DND-41 (cell line): Measurements from ENCODE around the gene VPS11.

Experiments
- ATAC-seq: fragments of 200-7000 bp; cut with Tn5 transposase; 3 replicates; pipeline ENCODE4 v1.9.1; 2021; ENCODE audit warnings: low read depth; ENCODE audit not compliant: insufficient read depth
- DNase-seq: peaks from one replicate; pipeline ENCODE4 v3.0.0-alpha.2; 2020
- H2AFZ ChIP-seq: 2 replicates; pipeline ENCODE4 v1.6.0; 2012; ENCODE audit warnings: low read depth, low read length
- H3K27ac ChIP-seq: 2 replicates; pipeline ENCODE4 v1.5.1; 2012; ENCODE audit warnings: low read length, inconsistent platforms
- H3K27me3 ChIP-seq: fragments of 200-600 bp; sonication (generic); 2 replicates; pipeline ENCODE4 v1.6.0; 2012; ENCODE audit warnings: low read length, mild to moderate bottlenecking, inconsistent platforms; ENCODE audit not compliant: insufficient read depth, poor library complexity
- H3K36me3 ChIP-seq: 2 replicates; pipeline ENCODE4 v1.5.1; 2012; ENCODE audit warnings: low read length, inconsistent platforms; ENCODE audit not compliant: insufficient read depth
- H3K4me1 ChIP-seq: 2 replicates; pipeline ENCODE4 v1.5.1; 2012; ENCODE audit warnings: mild to moderate bottlenecking, low read length; ENCODE audit not compliant: insufficient read depth
- H3K4me2 ChIP-seq: 2 replicates; pipeline ENCODE4 v1.6.0; 2012; ENCODE audit warnings: mild to moderate bottlenecking, moderate library complexity, low read length, inconsistent platforms; ENCODE audit not compliant: insufficient read depth
- H3K4me3 ChIP-seq, 2 experiments: fragments of 200-600 bp in 1 of 2; shearing (Covaris generic) in 1 of 2; 2 replicates each; pipeline ENCODE4 v1.5.1; 2012 to 2016; ENCODE audit warnings: inconsistent platforms in 2 of 2, low read length in 2 of 2, mild to moderate bottlenecking in 2 of 2, low read depth in 1 of 2, moderate library complexity in 1 of 2
- H3K79me2 ChIP-seq: 2 replicates; pipeline ENCODE4 v1.6.0; 2012; ENCODE audit warnings: low read length, inconsistent platforms; ENCODE audit not compliant: insufficient read depth
- H3K9ac ChIP-seq: 2 replicates; pipeline ENCODE4 v1.6.0; 2012; ENCODE audit warnings: low read depth, mild to moderate bottlenecking, inconsistent platforms, low read length, moderate library complexity
- H3K9me3 ChIP-seq: 2 replicates; pipeline ENCODE4 v1.5.1; 2012; ENCODE audit warnings: low read length, moderate library complexity, mild to moderate bottlenecking, inconsistent platforms; ENCODE audit not compliant: insufficient read depth, severe bottlenecking
- H4K20me1 ChIP-seq: 2 replicates; pipeline ENCODE4 v1.6.0; 2012; ENCODE audit warnings: low read length; ENCODE audit not compliant: insufficient read depth
- CTCF ChIP-seq: IDR thresholded peaks from 2 replicates; pipeline ENCODE4 v1.5.1; 2012; ENCODE audit warnings: borderline replicate concordance, low read length, moderate library complexity, mild to moderate bottlenecking; ENCODE audit not compliant: poor library complexity, severe bottlenecking; ENCODE audit errors: extremely low read depth
- EZH2 ChIP-seq: IDR thresholded peaks from 3 replicates; pipeline ENCODE4 v1.6.1; 2012; ENCODE audit warnings: borderline replicate concordance, low read depth, mild to moderate bottlenecking, moderate library complexity, low read length, inconsistent platforms; ENCODE audit not compliant: severe bottlenecking

VPS11 gene

DNA sequence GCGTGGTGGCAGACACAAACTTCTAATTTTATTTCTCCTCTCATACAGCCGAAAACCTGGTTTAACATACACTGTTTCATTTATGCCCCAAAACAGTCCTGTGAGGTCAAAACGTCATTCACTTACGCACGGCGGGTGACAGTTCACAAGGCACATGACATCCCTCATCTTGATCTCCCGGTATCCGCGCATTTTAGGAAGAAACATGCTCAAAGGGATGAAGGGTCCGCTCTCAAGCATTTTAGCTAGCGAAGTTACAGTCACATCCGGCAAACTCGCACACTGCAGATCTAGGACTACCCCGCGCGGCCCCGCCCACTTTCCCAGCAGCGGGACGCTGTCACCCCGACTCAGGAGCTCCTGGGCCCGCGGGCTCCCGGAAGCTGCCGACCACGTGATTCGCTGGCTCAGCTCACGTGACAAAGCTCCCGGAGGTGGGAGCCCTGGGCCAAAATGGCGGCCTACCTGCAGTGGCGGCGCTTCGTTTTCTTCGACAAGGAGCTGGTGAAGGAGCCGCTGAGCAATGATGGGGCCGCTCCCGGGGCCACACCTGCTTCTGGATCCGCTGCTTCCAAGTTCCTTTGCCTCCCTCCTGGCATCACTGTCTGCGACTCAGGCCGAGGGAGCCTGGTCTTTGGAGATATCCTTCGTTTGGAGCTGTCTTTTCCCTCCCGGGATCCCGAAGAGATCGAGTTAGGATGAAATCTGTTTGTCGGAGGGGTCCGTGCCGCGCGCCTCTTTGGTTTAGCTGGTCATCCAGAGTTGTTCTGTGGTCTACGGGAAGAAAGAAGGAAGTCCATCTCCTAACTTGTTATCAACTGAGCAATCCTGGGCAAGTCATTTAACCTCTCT, at the start of gene VPS11:
VPS11 (plus strand) TSS at position 448 of the 852 bp plus-strand sequence; CDS start at position 454, 6 bp downstream.
- Histone ChIP-seq H3K27me3 (no peaks in the 10 kb centered on the region), H3K4me3 (peak within 1 kb of the TSS; percentile 84 to 92)

DNA sequence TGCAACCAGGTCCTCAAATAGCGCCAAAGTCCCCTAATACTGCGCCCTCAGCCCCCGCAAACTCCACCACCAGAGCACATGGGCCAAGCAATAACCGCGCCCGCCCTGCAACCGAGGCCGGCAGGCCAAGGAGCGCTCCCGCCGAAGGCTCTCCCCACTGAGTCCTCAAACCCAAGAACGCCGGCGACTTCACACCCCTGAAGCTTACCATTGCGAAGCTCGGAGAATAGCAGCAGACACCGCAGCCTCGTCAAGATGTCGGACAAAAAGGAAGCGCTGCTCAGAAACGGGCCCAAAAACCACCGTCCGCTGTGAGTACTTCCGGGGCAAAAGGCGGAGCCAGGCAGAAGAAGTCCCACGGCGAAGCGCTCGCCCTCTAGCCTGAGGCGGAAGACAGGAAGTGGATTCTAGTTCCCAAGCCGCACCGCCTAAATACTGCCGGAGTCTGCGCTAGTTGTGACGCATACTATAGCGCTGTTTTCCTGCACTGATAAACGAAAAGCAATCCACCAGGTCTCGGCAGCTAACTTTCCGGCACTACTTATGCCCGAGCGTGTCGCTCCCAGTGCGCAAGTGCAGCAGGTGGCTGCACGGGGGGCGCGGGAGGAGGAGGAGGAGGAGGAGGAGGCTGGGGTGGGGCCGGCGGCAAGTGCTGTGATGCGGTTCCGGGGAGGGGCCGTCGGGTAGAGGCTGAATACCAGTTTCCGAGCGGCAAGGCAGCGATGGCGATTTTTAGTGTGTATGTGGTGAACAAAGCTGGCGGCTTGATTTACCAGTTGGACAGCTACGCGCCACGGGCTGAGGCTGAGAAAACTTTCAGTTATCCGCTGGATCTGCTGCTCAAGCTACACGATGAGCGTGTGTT, 49.3 kb upstream of the VPS11 start, which contains the start of the genes RPS25 and TRAPPC4:
RPS25 (minus strand) TSS at position 270 of the 865 bp plus-strand sequence; CDS start at position 211, 59 bp downstream.
TRAPPC4 (plus strand) TSS at position 693 of the 865 bp plus-strand sequence; CDS start at position 723, 30 bp downstream.
- Histone ChIP-seq H3K27me3 (no peaks in the 10 kb centered on the region), H3K4me2 (peak within 1 kb of the TSS; percentile 86), H3K4me3 (peak within 1 kb of the TSS; percentile 94 to 97), H3K27ac (peak within 1 kb of the TSS; percentile 94), H3K36me3 (peaks cover 75% of the 10 kb centered on the region), H3K4me1 (peaks cover 36% of the 10 kb centered on the region), H3K79me2 (peaks cover 68% of the 10 kb centered on the region), H3K9ac (peak within 1 kb of the TSS; percentile 86), H3K9me3 (no peaks in the 10 kb centered on the region), H4K20me1 (peaks cover 20% of the 10 kb centered on the region), H2AFZ (peak within 1 kb of the TSS; percentile 86)
- TF ChIP-seq CTCF (no peak), EZH2 (no peak)
- DNase-seq (peak; percentile 97), ATAC-seq (peak; percentile 89)

More for the DNA sequence above, at the start of gene VPS11:
- Histone ChIP-seq H3K9me3 (no peaks in the 10 kb centered on the region), H3K4me2 (peak within 1 kb of the TSS; percentile 82), H2AFZ (peak within 1 kb of the TSS; percentile 98), H3K36me3 (peaks cover 31% of the 10 kb centered on the region), H3K9ac (peak within 1 kb of the TSS; percentile 83), H3K79me2 (peaks cover 63% of the 10 kb centered on the region), H3K4me1 (peaks cover 35% of the 10 kb centered on the region), H3K27ac (peak within 1 kb of the TSS; percentile 92), H4K20me1 (no peaks in the 10 kb centered on the region)
- TF ChIP-seq CTCF = no peak
- peak; percentile 97 for DNase-seq
- ATAC-seq = peak; percentile 98

- Histone ChIP-seq H3K4me3 (peak overlapping the region; percentile 94 to 97; a peak in 3 of 4 replicates), H3K36me3 (peaks cover 78% of the 10 kb centered on the region), H3K27me3 (no peaks in the 10 kb centered on the region), H4K20me1 (peaks cover 20% of the 10 kb centered on the region), H3K27ac (peak overlapping the region; percentile 51), H3K4me2 (peak overlapping the region; percentile 86), H3K9ac (peak overlapping the region; percentile 86), H3K79me2 (peaks cover 64% of the 10 kb centered on the region), H3K9me3 (no peaks in the 10 kb centered on the region), H3K4me1 (peaks cover 36% of the 10 kb centered on the region), H2AFZ (no peak overlapping the region)
- TF ChIP-seq CTCF (no peak), EZH2 (no peak)
- no peak for ATAC-seq
- DNase-seq = no peak
These were observed 47.6 kb upstream of the VPS11 start for GRCh38 chr11:119019996-119020395.
